ENCODE data around the gene SERPINB1.
A peak's percentile ranks its signal among the peaks of the same experiment; 100 is the strongest.

The SERPINB1 gene

GRCh38 chr6:2830183-2830582 is 11.5 kb downstream of the SERPINB1 start:
- Mint-ChIP-seq H3K9me3 (no peaks in the 10 kb centered on the region), H3K4me3 (no peak overlapping the region), H3K27me3 (no peaks in the 10 kb centered on the region), H3K27ac (peak overlapping the region in 1 of 2 donors; percentile 6), H3K36me3 (ENCODE audit: insufficient read depth) (peaks cover 16% of the 10 kb centered on the region), H3K4me1 (ENCODE audit: low read depth in 2 of 2) (peaks cover 3 to 9% of the 10 kb centered on the region in 2 donors)
- ATAC-seq (replicated peaks): no peak
- no peak for DNase-seq

DNA sequence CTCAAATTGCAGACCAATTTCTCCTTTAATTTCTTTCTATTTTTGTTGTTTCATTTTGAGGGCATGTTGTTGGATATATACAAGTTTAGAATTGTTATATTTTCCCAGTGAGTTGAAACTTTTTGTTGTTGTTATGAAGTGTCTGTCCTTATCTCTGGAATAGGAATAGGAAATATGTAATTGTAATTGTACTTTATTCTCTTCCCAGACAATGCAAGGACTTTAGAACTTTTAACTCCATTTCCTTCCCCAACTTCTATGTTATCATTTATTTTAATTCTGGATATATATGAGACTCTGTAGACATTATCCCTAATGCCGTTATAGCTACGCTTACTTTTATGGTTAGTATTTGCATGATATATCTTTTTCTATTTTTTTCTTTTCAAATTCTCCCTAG is 12.4 kb downstream of the SERPINB1 start:
- peaks cover 8% of the 10 kb centered on the region for H3K36me3 Mint-ChIP-seq (ENCODE audit: insufficient read depth)
- H3K27me3 Mint-ChIP-seq: no peaks in the 10 kb centered on the region
- no peaks in the 10 kb centered on the region for H3K9me3 Mint-ChIP-seq
- peaks cover 1 to 5% of the 10 kb centered on the region in 2 donors for H3K4me1 Mint-ChIP-seq (ENCODE audit: low read depth in 2 of 2)
- ATAC-seq (replicated peaks): no peak
- no peak for DNase-seq
- H3K27ac Mint-ChIP-seq: peak overlapping the region in 1 of 2 donors; percentile 6
- no peak overlapping the region for H3K4me3 Mint-ChIP-seq

GRCh38 chr6:2828629-2829028 is 13.0 kb downstream of the SERPINB1 start:
- H3K4me3 Mint-ChIP-seq: no peak overlapping the region
- peaks cover 1% of the 10 kb centered on the region for H3K36me3 Mint-ChIP-seq (ENCODE audit: insufficient read depth)
- no peak overlapping the region for H3K27ac Mint-ChIP-seq
- no peak for DNase-seq
- peaks cover 0 to 5% of the 10 kb centered on the region in 2 donors for H3K4me1 Mint-ChIP-seq (ENCODE audit: low read depth in 2 of 2)
- no peaks in the 10 kb centered on the region for H3K27me3 Mint-ChIP-seq
- no peak for ATAC-seq (replicated peaks)
- H3K9me3 Mint-ChIP-seq: no peaks in the 10 kb centered on the region

DNA sequence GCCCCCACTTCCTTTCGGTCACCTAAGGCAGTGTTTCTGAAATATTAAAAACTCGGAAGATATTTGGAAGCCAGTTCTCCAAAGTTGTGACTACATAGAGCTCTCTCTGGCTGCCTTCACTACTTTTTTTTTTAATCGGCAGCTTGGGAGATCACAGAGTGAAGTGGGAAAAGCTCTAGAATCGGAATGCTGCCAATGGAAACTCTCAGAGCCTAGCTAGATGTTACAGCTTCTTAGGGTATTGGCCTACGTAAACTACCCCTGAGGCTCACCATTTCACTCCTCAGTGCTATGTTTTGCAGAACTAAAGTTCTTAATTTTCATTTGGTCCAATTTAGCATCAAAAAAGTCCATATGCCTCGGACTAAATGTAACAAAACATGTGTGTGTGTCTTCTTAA is 14.5 kb downstream of the SERPINB1 start:
- Mint-ChIP-seq H3K27ac (no peak overlapping the region), H3K36me3 (ENCODE audit: insufficient read depth) (no peaks in the 10 kb centered on the region), H3K4me3 (no peak overlapping the region), H3K4me1 (ENCODE audit: low read depth in 2 of 2) (peaks cover 0 to 5% of the 10 kb centered on the region in 2 donors), H3K27me3 (no peaks in the 10 kb centered on the region), H3K9me3 (no peaks in the 10 kb centered on the region)
- ATAC-seq (replicated peaks): no peak
- no peak for DNase-seq

- no peaks in the 10 kb centered on the region for H3K36me3 Mint-ChIP-seq (ENCODE audit: insufficient read depth)
- no peak overlapping the region for H3K4me3 Mint-ChIP-seq
- H3K27me3 Mint-ChIP-seq: no peaks in the 10 kb centered on the region
- ATAC-seq (replicated peaks): no peak
- DNase-seq: no peak
- no peaks in the 10 kb centered on the region for H3K9me3 Mint-ChIP-seq
- H3K4me1 Mint-ChIP-seq (ENCODE audit: low read depth in 2 of 2): peaks cover 2 to 5% of the 10 kb centered on the region in 2 donors
- H3K27ac Mint-ChIP-seq: no peak overlapping the region
Observed at GRCh38 chr6:2826131-2826530, 15.5 kb downstream of the SERPINB1 start.

DNA sequence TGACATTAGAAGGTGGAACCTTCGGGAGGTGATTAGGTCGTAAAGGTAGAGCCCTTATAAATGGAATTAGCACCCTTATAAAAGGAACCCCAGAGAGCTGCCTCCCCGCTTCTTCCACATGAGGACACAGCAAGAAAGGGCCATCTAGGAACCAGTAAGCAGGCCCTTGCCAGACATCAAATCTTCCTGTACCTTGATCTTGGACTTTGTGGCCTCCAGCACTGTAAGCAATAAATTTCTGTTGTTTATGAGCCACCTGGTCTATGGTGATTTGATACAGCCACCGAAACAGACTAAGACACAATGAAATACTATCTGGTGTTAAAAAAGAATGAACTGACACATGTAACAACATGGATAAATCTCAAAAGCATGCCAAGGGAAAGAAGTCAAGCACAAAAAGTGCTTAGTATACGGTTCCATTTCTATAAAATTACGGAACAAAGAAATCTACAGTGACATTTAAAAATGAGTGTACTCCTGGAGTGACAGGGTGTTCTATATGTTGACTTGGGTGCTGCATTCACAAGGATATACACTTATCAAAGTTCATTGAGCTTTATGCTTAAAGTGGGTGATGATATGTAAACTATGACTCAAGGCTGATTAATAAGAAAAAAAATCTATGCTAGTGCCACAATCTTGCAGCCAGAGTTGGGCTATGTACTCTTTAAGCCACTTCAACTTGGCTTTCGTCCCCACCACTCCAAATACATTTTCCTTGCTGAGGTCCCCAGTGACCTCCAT is 18.4 kb downstream of the SERPINB1 start:
- no peak overlapping the region for H3K27ac Mint-ChIP-seq
- no peaks in the 10 kb centered on the region for H3K9me3 Mint-ChIP-seq
- no peak overlapping the region for H3K4me3 Mint-ChIP-seq
- H3K36me3 Mint-ChIP-seq (ENCODE audit: insufficient read depth): no peaks in the 10 kb centered on the region
- DNase-seq (no peak), ATAC-seq (replicated peaks) (no peak)
- H3K27me3 Mint-ChIP-seq: no peaks in the 10 kb centered on the region
- H3K4me1 Mint-ChIP-seq (ENCODE audit: low read depth in 2 of 2): peaks cover 0 to 2% of the 10 kb centered on the region in 2 donors

GRCh38 chr6:2821554-2821953 is 20.1 kb downstream of the SERPINB1 start:
- no peak overlapping the region for H3K4me3 Mint-ChIP-seq
- H3K9me3 Mint-ChIP-seq: peaks cover 0 to 2% of the 10 kb centered on the region in 2 donors
- peaks cover 0 to 6% of the 10 kb centered on the region in 2 donors for H3K4me1 Mint-ChIP-seq (ENCODE audit: low read depth in 2 of 2)
- H3K27ac Mint-ChIP-seq: no peak overlapping the region
- H3K36me3 Mint-ChIP-seq (ENCODE audit: insufficient read depth): no peaks in the 10 kb centered on the region
- ATAC-seq (replicated peaks): no peak
- DNase-seq: no peak
- no peaks in the 10 kb centered on the region for H3K27me3 Mint-ChIP-seq

GRCh38 chr6:2820415-2820814 is 21.2 kb downstream of the SERPINB1 start:
- Mint-ChIP-seq H3K4me3 (no peak overlapping the region), H3K27me3 (no peaks in the 10 kb centered on the region), H3K27ac (peak overlapping the region in 1 of 2 donors; percentile 22), H3K4me1 (ENCODE audit: low read depth in 2 of 2) (peaks cover 0 to 6% of the 10 kb centered on the region in 2 donors), H3K36me3 (ENCODE audit: insufficient read depth) (no peaks in the 10 kb centered on the region), H3K9me3 (peaks cover 0 to 2% of the 10 kb centered on the region in 2 donors)
- ATAC-seq (replicated peaks) (no peak), DNase-seq (no peak)

- Mint-ChIP-seq H3K9me3 (peaks cover 0 to 2% of the 10 kb centered on the region in 2 donors), H3K4me1 (ENCODE audit: low read depth in 2 of 2) (peaks cover 0 to 6% of the 10 kb centered on the region in 2 donors), H3K27me3 (no peaks in the 10 kb centered on the region), H3K4me3 (no peak overlapping the region), H3K36me3 (ENCODE audit: insufficient read depth) (no peaks in the 10 kb centered on the region), H3K27ac (no peak overlapping the region)
- ATAC-seq (replicated peaks) (no peak), DNase-seq (no peak)
Observed at GRCh38 chr6:2819978-2820377, 21.7 kb downstream of the SERPINB1 start.

DNA sequence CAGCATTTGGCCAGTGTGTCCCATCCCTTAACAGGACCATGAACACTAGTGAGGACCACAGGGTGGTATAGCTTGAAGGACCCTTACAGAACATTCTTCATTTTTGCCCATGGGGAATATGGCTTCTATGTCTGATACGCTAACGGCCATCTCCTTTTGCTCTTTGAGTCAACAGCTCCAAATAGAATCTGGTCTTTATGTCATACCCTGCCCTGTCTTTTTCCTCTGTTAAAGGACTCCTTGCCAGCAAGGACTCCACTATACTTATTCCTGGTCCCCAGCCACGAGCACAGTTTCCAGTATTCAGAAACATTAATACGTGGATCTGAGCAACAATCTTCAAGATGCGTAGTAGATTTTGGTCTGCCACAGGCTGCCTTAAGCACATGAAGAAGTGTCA is 22.5 kb downstream of the SERPINB1 start:
- H3K4me3 Mint-ChIP-seq: no peak overlapping the region
- H3K27me3 Mint-ChIP-seq: no peaks in the 10 kb centered on the region
- peaks cover 0 to 2% of the 10 kb centered on the region in 2 donors for H3K9me3 Mint-ChIP-seq
- H3K4me1 Mint-ChIP-seq (ENCODE audit: low read depth in 2 of 2): peaks cover 0 to 6% of the 10 kb centered on the region in 2 donors
- DNase-seq (no peak), ATAC-seq (replicated peaks) (no peak)
- H3K36me3 Mint-ChIP-seq (ENCODE audit: insufficient read depth): no peaks in the 10 kb centered on the region
- H3K27ac Mint-ChIP-seq: no peak overlapping the region

DNA sequence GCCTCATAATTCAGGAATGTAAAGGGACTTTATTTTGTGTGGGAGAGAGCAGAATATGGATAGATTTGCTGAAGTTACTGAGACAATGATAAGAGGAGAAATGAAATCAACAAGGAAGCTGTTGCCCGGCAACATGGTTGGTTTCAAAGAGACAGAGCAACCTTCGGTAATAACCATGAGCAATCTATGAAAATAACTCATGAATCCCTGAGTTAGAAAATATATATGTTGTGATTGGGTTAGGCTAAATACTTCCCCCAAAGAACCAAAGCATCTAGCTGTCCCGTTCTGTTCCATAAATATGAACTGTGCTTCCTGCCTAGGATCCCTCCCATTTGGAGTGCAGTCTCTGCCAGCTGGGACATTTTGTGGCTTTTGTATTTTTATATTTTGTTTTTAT is 23.1 kb downstream of the SERPINB1 start:
- no peaks in the 10 kb centered on the region for H3K27me3 Mint-ChIP-seq
- no peaks in the 10 kb centered on the region for H3K36me3 Mint-ChIP-seq (ENCODE audit: insufficient read depth)
- peaks cover 0 to 2% of the 10 kb centered on the region in 2 donors for H3K9me3 Mint-ChIP-seq
- no peak overlapping the region for H3K4me3 Mint-ChIP-seq
- no peak for ATAC-seq (replicated peaks)
- DNase-seq: no peak
- H3K27ac Mint-ChIP-seq: no peak overlapping the region
- H3K4me1 Mint-ChIP-seq (ENCODE audit: low read depth in 2 of 2): peaks cover 0 to 6% of the 10 kb centered on the region in 2 donors

- Mint-ChIP-seq H3K9me3 (peaks cover 0 to 2% of the 10 kb centered on the region in 2 donors), H3K36me3 (ENCODE audit: insufficient read depth) (no peaks in the 10 kb centered on the region), H3K4me1 (ENCODE audit: low read depth in 2 of 2) (peaks cover 0 to 6% of the 10 kb centered on the region in 2 donors), H3K27me3 (no peaks in the 10 kb centered on the region), H3K27ac (no peak overlapping the region), H3K4me3 (no peak overlapping the region)
- no peak for DNase-seq
- ATAC-seq (replicated peaks): no peak
Observed at GRCh38 chr6:2817903-2818443, 23.7 kb downstream of the SERPINB1 start.

DNA sequence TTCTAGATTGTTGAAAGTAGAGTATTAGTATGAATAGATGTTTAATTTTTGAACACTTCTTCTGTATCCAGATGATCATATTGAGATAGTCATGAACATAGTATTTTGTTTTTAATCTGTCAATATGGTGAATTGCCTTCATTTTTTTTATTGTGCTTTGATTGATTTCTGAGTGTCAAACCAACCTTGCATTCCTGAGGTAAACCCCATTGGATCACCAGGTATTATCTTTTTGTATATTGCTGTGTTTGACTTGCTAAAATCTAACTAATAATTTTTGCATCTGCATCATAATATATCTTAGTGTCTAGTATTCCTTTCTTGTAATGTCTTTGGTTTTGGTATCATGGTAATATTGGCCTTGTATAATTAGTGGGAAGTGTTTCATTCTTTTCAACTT is 25.5 kb downstream of the SERPINB1 start:
- Mint-ChIP-seq H3K4me1 (ENCODE audit: low read depth in 2 of 2) (peaks cover 0 to 4% of the 10 kb centered on the region in 2 donors), H3K27ac (no peak overlapping the region), H3K9me3 (peaks cover 0 to 2% of the 10 kb centered on the region in 2 donors), H3K27me3 (no peaks in the 10 kb centered on the region), H3K4me3 (no peak overlapping the region), H3K36me3 (ENCODE audit: insufficient read depth) (no peaks in the 10 kb centered on the region)
- DNase-seq (no peak), ATAC-seq (replicated peaks) (no peak)

DNA sequence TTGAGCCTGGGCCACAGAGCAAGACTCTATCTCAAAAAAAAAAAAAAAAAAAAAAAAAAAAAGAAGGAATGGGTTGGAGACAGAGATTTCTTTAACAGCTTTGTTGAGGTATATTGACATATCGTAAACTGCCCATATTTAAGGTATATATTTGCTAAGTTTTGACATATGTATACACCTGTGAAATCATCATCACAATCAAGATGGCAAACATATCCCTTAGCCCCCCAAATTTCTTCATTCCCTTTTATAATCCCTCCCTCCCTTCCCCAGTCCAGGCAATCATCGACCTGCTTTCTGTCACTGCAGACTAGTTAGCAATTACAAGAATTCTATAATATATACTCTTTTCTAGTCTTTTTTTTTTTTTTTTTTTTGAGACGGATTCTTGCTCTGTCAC is 29.0 kb downstream of the SERPINB1 start:
- Mint-ChIP-seq H3K27ac (no peak overlapping the region), H3K4me3 (no peak overlapping the region), H3K27me3 (no peaks in the 10 kb centered on the region), H3K36me3 (ENCODE audit: insufficient read depth) (no peaks in the 10 kb centered on the region), H3K4me1 (ENCODE audit: low read depth in 2 of 2) (peaks cover 4 to 5% of the 10 kb centered on the region in 2 donors), H3K9me3 (peaks cover 0 to 2% of the 10 kb centered on the region in 2 donors)
- DNase-seq (no peak), ATAC-seq (replicated peaks) (no peak)
